DOHH2 (cell line): ENCODE measurements around the gene STYK1.
"Not testable (repeated sequence)": the region's sequence is repeated elsewhere in the genome, so short reads cannot be mapped to it uniquely, and the experiment has no call there.

Experiments used
- H3F3A ChIP-seq: fragments of 200-600 bp; sonication (generic), shearing (Covaris generic); 2 replicates; pipeline ENCODE4 v1.6.0; 2016; ENCODE audit warnings: antibody characterized with exemption, mild to moderate bottlenecking; ENCODE audit not compliant: control insufficient read depth, insufficient read depth
- H3K27ac ChIP-seq: fragments of 200-600 bp; sonication (generic); 2 replicates; pipeline ENCODE4 v1.5.1; 2014; ENCODE audit warnings: low read depth, mild to moderate bottlenecking, low read length, moderate library complexity
- H3K27me3 ChIP-seq: fragments of 200-600 bp; sonication (generic); 2 replicates; pipeline ENCODE4 v1.6.1; 2014; ENCODE audit warnings: mild to moderate bottlenecking, low read length, mixed read lengths; ENCODE audit not compliant: control insufficient read depth
- H3K36me3 ChIP-seq: fragments of 200-600 bp; sonication (generic); 2 replicates; pipeline ENCODE4 v1.6.1; 2014; ENCODE audit warnings: mild to moderate bottlenecking, low read length, moderate library complexity, mixed read lengths; ENCODE audit not compliant: control insufficient read depth
- H3K4me1 ChIP-seq: fragments of 200-600 bp; sonication (generic); 2 replicates; pipeline ENCODE4 v1.6.1; 2014; ENCODE audit warnings: mild to moderate bottlenecking, low read length, mixed read lengths; ENCODE audit not compliant: control insufficient read depth
- H3K4me2 ChIP-seq: fragments of 200-600 bp; sonication (generic); 2 replicates; pipeline ENCODE4 v1.6.0; 2014; ENCODE audit warnings: mild to moderate bottlenecking, low read length, moderate library complexity
- H3K4me3 ChIP-seq: fragments of 200-600 bp; sonication (generic); 2 replicates; pipeline ENCODE4 v1.5.1; 2014; ENCODE audit warnings: mild to moderate bottlenecking, low read length, mixed read lengths
- H3K79me2 ChIP-seq: fragments of 200-600 bp; sonication (generic); 2 replicates; pipeline ENCODE4 v1.6.1; 2014; ENCODE audit warnings: mild to moderate bottlenecking, low read length, mixed read lengths; ENCODE audit not compliant: control insufficient read depth
- H3K9me2 ChIP-seq: fragments of 200-600 bp; sonication (generic); replicated peaks from 2 replicates; pipeline ENCODE4 v1.6.1; 2014; ENCODE audit warnings: mild to moderate bottlenecking, low read length, mixed read lengths; ENCODE audit not compliant: control insufficient read depth
- H3K9me3 ChIP-seq: fragments of 200-600 bp; sonication (generic); 2 replicates; pipeline ENCODE4 v1.6.1; 2014; ENCODE audit warnings: antibody characterized with exemption, low read length, mixed read lengths; ENCODE audit not compliant: control insufficient read depth, insufficient read depth
- H4K20me1 ChIP-seq: fragments of 200-600 bp; sonication (generic); 2 replicates; pipeline ENCODE4 v1.6.0; 2014; ENCODE audit warnings: low read depth, mild to moderate bottlenecking, antibody characterized with exemption, low read length, moderate library complexity; ENCODE audit not compliant: control insufficient read depth, insufficient read depth
- EZH2phosphoT487 ChIP-seq: fragments of 200-600 bp; sonication (generic); IDR thresholded peaks from 2 replicates; pipeline ENCODE4 v1.6.1; 2017; ENCODE audit warnings: borderline replicate concordance, mild to moderate bottlenecking, antibody characterized with exemption, low read length, moderate library complexity, mixed read lengths
- TF ChIP-seq, protein P1 (sequence below): fragments of 200-600 bp; sonication (generic); IDR thresholded peaks from one replicate; pipeline ENCODE4 v1.5.1; 2014; ENCODE audit warnings: antibody characterized with exemption, mild to moderate bottlenecking, low read depth, low read length; ENCODE audit not compliant: poor library complexity, severe bottlenecking

The STYK1 gene

DNA sequence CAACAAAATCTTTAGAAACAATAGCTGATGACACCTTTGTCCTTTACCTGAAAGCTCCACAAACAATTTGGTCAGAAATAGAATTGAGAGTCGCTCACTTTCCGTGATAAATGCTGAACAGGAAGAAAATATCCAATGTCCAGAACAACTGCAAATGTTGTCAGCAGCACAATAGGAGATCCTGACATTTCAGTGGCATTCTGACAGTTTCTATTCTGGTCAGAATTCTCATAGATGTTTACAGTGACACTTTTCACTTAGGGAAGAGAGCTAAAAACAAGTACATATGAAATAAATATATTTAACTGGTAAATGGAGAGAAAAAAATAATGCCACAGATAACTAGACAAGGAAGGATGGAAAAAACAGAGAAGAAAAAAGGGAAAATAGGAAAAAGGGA lies 99.5 kb downstream of the STYK1 start:
- Histone ChIP-seq H3K79me2 (no peaks in the 10 kb centered on the region), H3K4me2 (no peak overlapping the region), H3K36me3 (no peaks in the 10 kb centered on the region), H3K4me3 (no peak overlapping the region), H3K27me3 (no peaks in the 10 kb centered on the region), H3K4me1 (no peaks in the 10 kb centered on the region), H3K9me2 (no peaks in the 10 kb centered on the region), H3K27ac (no peak overlapping the region), H4K20me1 (no peaks in the 10 kb centered on the region), H3F3A (no peaks in the 10 kb centered on the region), H3K9me3 (no peaks in the 10 kb centered on the region)
- TF ChIP-seq EZH2phosphoT487: no peak
- TF ChIP-seq, protein P1, sequence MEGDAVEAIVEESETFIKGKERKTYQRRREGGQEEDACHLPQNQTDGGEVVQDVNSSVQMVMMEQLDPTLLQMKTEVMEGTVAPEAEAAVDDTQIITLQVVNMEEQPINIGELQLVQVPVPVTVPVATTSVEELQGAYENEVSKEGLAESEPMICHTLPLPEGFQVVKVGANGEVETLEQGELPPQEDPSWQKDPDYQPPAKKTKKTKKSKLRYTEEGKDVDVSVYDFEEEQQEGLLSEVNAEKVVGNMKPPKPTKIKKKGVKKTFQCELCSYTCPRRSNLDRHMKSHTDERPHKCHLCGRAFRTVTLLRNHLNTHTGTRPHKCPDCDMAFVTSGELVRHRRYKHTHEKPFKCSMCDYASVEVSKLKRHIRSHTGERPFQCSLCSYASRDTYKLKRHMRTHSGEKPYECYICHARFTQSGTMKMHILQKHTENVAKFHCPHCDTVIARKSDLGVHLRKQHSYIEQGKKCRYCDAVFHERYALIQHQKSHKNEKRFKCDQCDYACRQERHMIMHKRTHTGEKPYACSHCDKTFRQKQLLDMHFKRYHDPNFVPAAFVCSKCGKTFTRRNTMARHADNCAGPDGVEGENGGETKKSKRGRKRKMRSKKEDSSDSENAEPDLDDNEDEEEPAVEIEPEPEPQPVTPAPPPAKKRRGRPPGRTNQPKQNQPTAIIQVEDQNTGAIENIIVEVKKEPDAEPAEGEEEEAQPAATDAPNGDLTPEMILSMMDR: no peak

DNA sequence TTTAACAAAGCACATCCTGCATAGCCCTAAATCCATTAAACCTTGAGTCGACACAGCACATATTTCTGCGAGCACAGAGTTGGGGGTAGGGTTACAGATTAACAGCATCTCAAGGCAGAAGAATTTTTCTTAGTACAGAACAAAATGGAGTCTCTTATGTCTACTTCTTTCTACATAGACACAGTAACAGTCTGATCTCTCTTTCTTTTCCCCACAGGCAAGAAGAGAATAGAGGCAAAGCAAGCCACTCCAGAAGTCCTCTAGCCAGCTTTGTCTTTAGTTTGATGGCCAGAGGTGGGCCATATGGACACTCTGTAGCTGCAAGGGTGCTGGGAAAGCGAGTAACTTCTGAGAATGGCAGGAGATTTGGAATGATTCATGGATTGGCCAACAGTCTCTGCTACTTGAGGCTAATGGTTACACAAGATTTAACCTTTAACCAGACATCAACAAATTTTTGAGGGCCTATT lies 101.8 kb downstream of the STYK1 start:
- H3K27me3 ChIP-seq, H3K4me2 ChIP-seq, H3K9me2 ChIP-seq, H3K4me1 ChIP-seq, H3F3A ChIP-seq, H4K20me1 ChIP-seq, H3K36me3 ChIP-seq, H3K9me3 ChIP-seq, H3K79me2 ChIP-seq, H3K4me3 ChIP-seq, H3K27ac ChIP-seq: not testable (repeated sequence)

DNA sequence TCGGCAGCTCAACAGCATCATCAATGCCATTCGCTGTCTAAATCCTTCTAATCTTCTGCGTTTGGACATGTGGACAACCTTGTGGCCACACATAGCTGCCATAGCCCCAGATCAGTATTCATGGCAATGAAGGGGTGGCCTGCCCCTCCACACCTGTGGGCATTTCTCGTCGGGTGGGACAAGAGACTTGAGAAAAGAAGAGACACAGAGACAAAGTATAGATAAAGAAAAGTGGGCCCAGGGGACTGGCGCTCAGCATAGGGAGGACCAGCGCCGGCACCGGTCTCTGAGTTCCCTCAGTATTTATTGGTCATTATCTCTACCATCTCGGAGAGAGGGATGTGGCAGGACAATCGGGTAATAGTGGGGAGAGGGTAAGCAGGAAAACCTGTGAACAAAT lies 102.7 kb downstream of the STYK1 start:
- H3K4me3 ChIP-seq: no peak overlapping the region
- H3K27me3 ChIP-seq: no peaks in the 10 kb centered on the region
- no peaks in the 10 kb centered on the region for H3K79me2 ChIP-seq
- H3K27ac ChIP-seq: no peak overlapping the region
- H4K20me1 ChIP-seq: no peaks in the 10 kb centered on the region
- no peaks in the 10 kb centered on the region for H3K36me3 ChIP-seq
- no peaks in the 10 kb centered on the region for H3K9me2 ChIP-seq
- no peak overlapping the region for H3K4me2 ChIP-seq
- H3K4me1 ChIP-seq: peaks cover 3% of the 10 kb centered on the region; the same call in 1 of the 2 replicates
- no peaks in the 10 kb centered on the region for H3K9me3 ChIP-seq
- no peak for TF ChIP-seq EZH2phosphoT487
- TF ChIP-seq, protein P1: no peak
- H3F3A ChIP-seq: no peaks in the 10 kb centered on the region
